ENCODE measurements around the gene NOBOX.
"Not testable (repeated sequence)": the region's sequence is repeated elsewhere in the genome, so short reads cannot be mapped to it uniquely, and the experiment has no call there.

DNA sequence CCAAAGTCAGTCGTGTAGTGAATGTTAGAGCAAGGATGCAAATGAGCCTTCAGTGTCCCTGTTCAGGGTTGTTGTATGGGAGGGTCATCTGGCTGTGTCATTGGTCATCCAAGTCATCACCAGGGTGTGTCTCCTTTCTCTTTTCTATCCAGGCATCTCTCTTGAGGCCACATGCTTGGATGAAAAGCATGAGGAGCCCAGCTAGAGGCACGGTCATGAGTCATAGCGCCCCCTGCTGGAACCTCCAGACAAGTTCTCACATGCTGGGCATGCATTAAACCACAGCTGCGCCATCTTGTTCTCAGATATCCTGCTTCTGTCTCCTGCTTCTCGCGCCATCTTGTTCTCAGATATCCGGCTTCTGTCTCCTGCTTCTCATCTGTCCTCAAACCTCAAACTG, 34.3 kb downstream of the NOBOX start:
- TF ChIP-seq CTCF (conservative IDR thresholded peaks at IDR 0.05); ZFX (IDR thresholded peaks at IDR 0.05): not testable (repeated sequence)
